H1 (cell line): Measurements from ENCODE around the gene ARSK.

Experiments
- CBX8 ChIP-seq: fragments of 300-800, 300-1000 bp; sonication (generic); IDR thresholded peaks from 2 replicates; pipeline ENCODE4 v1.7.1; 2016; ENCODE audit warnings: low read depth, low read length, borderline replicate concordance
- EP300 ChIP-seq, 2 experiments: IDR thresholded peaks; 1 replicate in 1 of 2; 2 replicates in 1 of 2; pipeline ENCODE4 v1.6.1; 2011 to 2012; ENCODE audit warnings: low read depth in 2 of 2, low read length in 2 of 2, mild to moderate bottlenecking in 2 of 2, borderline replicate concordance in 1 of 2, inconsistent platforms in 1 of 2, moderate library complexity in 1 of 2
- HDAC6 ChIP-seq: IDR thresholded peaks from one replicate; pipeline ENCODE4 v1.7.1; 2012; ENCODE audit warnings: low read depth, mild to moderate bottlenecking, inconsistent platforms, low read length, moderate library complexity
- JUND ChIP-seq: IDR thresholded peaks from 2 replicates; pipeline ENCODE4 v1.6.1; 2011; ENCODE audit warnings: mild to moderate bottlenecking, improper control_type of control experiment, low read length
- POLR2A ChIP-seq, 2 experiments: IDR thresholded peaks; 1 replicate in 1 of 2; 2 replicates in 1 of 2; pipeline ENCODE4 v1.6.1; 2011; ENCODE audit warnings: low read depth in 2 of 2, low read length in 2 of 2, mild to moderate bottlenecking in 2 of 2; ENCODE audit errors: control extremely low read depth in 1 of 2
- POLR2AphosphoS5 ChIP-seq: IDR thresholded peaks from 2 replicates; pipeline ENCODE4 v1.6.1; 2011; ENCODE audit warnings: low read depth, low read length
- RFX5 ChIP-seq: IDR thresholded peaks from 2 replicates; pipeline ENCODE4 v1.6.1; 2011; ENCODE audit warnings: low read depth, low read length, improper control_type of control experiment, borderline replicate concordance
- RXRA ChIP-seq: IDR thresholded peaks from 2 replicates; pipeline ENCODE4 v1.6.1; 2011; ENCODE audit warnings: low read depth, mild to moderate bottlenecking, low read length, moderate library complexity; ENCODE audit not compliant: insufficient read depth
- SIN3A ChIP-seq, 2 experiments: IDR thresholded peaks in 1 of 2; conservative IDR thresholded peaks in 1 of 2; 2 replicates each; pipeline ENCODE4 v1.6.1; 2011 to 2012; ENCODE audit warnings: low read length in 2 of 2, improper control_type of control experiment in 1 of 2, low read depth in 1 of 2, mild to moderate bottlenecking in 1 of 2
- SP4 ChIP-seq: IDR thresholded peaks from 2 replicates; pipeline ENCODE4 v1.6.1; 2012; ENCODE audit warnings: low read length, inconsistent platforms
- TAF7 ChIP-seq: optimal IDR thresholded peaks from 2 replicates; pipeline ENCODE3; 2011; ENCODE audit warnings: low read depth, mild to moderate bottlenecking, inconsistent platforms, low read length, moderate library complexity, borderline replicate concordance
- ZNF274 ChIP-seq: IDR thresholded peaks from 2 replicates; pipeline ENCODE4 v1.7.0; 2012; ENCODE audit warnings: low read length, borderline replicate concordance; ENCODE audit errors: extremely low read depth
- TF ChIP-seq, protein P1 (sequence below), 3 experiments: IDR thresholded peaks; 1 replicate in 2 of 3; 2 replicates in 1 of 3; pipeline versions ENCODE4 v1.5.1 to v1.6.1; 2011; ENCODE audit warnings: low read length in 3 of 3, mild to moderate bottlenecking in 3 of 3, inconsistent platforms in 2 of 3, low read depth in 1 of 3, moderate library complexity in 1 of 3; ENCODE audit not compliant: insufficient read depth in 1 of 3; ENCODE audit errors: control extremely low read depth in 1 of 3
- TF ChIP-seq, protein P2 (sequence below): fragments of 300-600 bp; sonication (generic); IDR thresholded peaks from 2 replicates; pipeline ENCODE4 v1.7.1; 2012; ENCODE audit warnings: low read length, moderate library complexity, mild to moderate bottlenecking, inconsistent platforms; ENCODE audit not compliant: insufficient replicate concordance

DNA sequence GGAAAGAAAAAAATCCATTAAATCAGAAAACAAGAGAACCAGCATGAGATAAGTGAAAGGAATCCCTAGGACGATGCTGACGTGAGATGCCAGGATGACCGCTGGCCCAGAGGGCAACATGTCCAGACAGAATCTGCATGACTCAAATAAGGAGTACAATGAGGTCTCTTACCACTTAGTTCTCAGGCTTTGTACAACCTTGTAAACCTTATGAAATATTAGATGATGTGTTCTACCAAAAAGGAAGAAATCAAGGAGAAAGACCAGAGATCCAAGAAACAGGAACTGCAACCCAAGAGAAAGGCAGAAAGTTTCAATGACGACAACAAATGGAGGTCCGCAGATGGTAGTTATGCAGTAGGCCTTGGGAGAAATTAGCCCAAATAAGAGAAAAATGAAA is 62.2 kb downstream of the ARSK start:
- TF ChIP-seq, protein P1, sequence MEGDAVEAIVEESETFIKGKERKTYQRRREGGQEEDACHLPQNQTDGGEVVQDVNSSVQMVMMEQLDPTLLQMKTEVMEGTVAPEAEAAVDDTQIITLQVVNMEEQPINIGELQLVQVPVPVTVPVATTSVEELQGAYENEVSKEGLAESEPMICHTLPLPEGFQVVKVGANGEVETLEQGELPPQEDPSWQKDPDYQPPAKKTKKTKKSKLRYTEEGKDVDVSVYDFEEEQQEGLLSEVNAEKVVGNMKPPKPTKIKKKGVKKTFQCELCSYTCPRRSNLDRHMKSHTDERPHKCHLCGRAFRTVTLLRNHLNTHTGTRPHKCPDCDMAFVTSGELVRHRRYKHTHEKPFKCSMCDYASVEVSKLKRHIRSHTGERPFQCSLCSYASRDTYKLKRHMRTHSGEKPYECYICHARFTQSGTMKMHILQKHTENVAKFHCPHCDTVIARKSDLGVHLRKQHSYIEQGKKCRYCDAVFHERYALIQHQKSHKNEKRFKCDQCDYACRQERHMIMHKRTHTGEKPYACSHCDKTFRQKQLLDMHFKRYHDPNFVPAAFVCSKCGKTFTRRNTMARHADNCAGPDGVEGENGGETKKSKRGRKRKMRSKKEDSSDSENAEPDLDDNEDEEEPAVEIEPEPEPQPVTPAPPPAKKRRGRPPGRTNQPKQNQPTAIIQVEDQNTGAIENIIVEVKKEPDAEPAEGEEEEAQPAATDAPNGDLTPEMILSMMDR (IDR thresholded peaks at IDR 0.05; ENCODE audit: control extremely low read depth in 1 of 3, insufficient read depth in 1 of 3, low read depth in 1 of 3, low read length in 3 of 3), result no peak
- TF ChIP-seq JUND (no peak), SIN3A (conservative IDR thresholded peaks at IDR 0.05 in 1 of 2, IDR thresholded peaks at IDR 0.05 in 1 of 2; ENCODE audit: low read depth in 1 of 2, low read length in 2 of 2) (no peak), POLR2A (IDR thresholded peaks at IDR 0.05; ENCODE audit: control extremely low read depth in 1 of 2, low read depth in 2 of 2, low read length in 2 of 2) (no peak), POLR2AphosphoS5 (no peak), CBX8 (no peak), SP4 (no peak), TAF7 (no peak), ZNF274 (no peak), EP300 (IDR thresholded peaks at IDR 0.05; ENCODE audit: borderline replicate concordance in 1 of 2, low read depth in 2 of 2, low read length in 2 of 2) (no peak), RFX5 (no peak), RXRA (no peak), HDAC6 (no peak)
- TF ChIP-seq, protein P2, sequence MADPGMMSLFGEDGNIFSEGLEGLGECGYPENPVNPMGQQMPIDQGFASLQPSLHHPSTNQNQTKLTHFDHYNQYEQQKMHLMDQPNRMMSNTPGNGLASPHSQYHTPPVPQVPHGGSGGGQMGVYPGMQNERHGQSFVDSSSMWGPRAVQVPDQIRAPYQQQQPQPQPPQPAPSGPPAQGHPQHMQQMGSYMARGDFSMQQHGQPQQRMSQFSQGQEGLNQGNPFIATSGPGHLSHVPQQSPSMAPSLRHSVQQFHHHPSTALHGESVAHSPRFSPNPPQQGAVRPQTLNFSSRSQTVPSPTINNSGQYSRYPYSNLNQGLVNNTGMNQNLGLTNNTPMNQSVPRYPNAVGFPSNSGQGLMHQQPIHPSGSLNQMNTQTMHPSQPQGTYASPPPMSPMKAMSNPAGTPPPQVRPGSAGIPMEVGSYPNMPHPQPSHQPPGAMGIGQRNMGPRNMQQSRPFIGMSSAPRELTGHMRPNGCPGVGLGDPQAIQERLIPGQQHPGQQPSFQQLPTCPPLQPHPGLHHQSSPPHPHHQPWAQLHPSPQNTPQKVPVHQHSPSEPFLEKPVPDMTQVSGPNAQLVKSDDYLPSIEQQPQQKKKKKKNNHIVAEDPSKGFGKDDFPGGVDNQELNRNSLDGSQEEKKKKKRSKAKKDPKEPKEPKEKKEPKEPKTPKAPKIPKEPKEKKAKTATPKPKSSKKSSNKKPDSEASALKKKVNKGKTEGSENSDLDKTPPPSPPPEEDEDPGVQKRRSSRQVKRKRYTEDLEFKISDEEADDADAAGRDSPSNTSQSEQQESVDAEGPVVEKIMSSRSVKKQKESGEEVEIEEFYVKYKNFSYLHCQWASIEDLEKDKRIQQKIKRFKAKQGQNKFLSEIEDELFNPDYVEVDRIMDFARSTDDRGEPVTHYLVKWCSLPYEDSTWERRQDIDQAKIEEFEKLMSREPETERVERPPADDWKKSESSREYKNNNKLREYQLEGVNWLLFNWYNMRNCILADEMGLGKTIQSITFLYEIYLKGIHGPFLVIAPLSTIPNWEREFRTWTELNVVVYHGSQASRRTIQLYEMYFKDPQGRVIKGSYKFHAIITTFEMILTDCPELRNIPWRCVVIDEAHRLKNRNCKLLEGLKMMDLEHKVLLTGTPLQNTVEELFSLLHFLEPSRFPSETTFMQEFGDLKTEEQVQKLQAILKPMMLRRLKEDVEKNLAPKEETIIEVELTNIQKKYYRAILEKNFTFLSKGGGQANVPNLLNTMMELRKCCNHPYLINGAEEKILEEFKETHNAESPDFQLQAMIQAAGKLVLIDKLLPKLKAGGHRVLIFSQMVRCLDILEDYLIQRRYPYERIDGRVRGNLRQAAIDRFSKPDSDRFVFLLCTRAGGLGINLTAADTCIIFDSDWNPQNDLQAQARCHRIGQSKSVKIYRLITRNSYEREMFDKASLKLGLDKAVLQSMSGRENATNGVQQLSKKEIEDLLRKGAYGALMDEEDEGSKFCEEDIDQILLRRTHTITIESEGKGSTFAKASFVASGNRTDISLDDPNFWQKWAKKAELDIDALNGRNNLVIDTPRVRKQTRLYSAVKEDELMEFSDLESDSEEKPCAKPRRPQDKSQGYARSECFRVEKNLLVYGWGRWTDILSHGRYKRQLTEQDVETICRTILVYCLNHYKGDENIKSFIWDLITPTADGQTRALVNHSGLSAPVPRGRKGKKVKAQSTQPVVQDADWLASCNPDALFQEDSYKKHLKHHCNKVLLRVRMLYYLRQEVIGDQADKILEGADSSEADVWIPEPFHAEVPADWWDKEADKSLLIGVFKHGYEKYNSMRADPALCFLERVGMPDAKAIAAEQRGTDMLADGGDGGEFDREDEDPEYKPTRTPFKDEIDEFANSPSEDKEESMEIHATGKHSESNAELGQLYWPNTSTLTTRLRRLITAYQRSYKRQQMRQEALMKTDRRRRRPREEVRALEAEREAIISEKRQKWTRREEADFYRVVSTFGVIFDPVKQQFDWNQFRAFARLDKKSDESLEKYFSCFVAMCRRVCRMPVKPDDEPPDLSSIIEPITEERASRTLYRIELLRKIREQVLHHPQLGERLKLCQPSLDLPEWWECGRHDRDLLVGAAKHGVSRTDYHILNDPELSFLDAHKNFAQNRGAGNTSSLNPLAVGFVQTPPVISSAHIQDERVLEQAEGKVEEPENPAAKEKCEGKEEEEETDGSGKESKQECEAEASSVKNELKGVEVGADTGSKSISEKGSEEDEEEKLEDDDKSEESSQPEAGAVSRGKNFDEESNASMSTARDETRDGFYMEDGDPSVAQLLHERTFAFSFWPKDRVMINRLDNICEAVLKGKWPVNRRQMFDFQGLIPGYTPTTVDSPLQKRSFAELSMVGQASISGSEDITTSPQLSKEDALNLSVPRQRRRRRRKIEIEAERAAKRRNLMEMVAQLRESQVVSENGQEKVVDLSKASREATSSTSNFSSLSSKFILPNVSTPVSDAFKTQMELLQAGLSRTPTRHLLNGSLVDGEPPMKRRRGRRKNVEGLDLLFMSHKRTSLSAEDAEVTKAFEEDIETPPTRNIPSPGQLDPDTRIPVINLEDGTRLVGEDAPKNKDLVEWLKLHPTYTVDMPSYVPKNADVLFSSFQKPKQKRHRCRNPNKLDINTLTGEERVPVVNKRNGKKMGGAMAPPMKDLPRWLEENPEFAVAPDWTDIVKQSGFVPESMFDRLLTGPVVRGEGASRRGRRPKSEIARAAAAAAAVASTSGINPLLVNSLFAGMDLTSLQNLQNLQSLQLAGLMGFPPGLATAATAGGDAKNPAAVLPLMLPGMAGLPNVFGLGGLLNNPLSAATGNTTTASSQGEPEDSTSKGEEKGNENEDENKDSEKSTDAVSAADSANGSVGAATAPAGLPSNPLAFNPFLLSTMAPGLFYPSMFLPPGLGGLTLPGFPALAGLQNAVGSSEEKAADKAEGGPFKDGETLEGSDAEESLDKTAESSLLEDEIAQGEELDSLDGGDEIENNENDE, result no peak
